Panc1 (cell line): ENCODE data around the gene HNRNPU. TPM values are rescaled to one million over a fixed set of nuclear protein-coding genes. Genes with fewer than 3 reads are reported as not detected.

Experiments
- ATAC-seq: fragments of 200-7000 bp; cut with Tn5 transposase; 2 replicates; pipeline ENCODE4 v1.9.1; 2020; ENCODE audit warnings: mild to moderate bottlenecking, moderate library complexity
- BruUV-seq: library from RNA; stranded (reverse); fragments of 400-500 nt; replicated peaks from 2 replicates; lab custom pipeline; 2021; lab: Mats Ljungman, UMichigan
- CTCF ChIA-PET: fragments of 300-600 bp; sonication (Branson Sonifier 250); formaldehyde crosslinking; loops from one replicate; lab custom pipeline; 2022; ENCODE audit warnings: antibody characterized with exemption; lab: Charles Lee
- POLR2A ChIA-PET: fragments of 300-600 bp; sonication (Branson Sonifier 250); formaldehyde crosslinking; loops from one replicate; lab custom pipeline; 2022; ENCODE audit warnings: antibody characterized with exemption; lab: Charles Lee
- DNase-seq: peaks from one replicate; pipeline ENCODE4 v3.0.0-alpha.2; 2010; ENCODE audit warnings: low read depth, low spot score
- H3K27ac ChIP-seq: 2 replicates; pipeline ENCODE4 v1.5.1; 2011; ENCODE audit warnings: mild to moderate bottlenecking, low read length, inconsistent platforms
- H3K27me3 ChIP-seq: fragments of 200-500 bp; sonication (Bioruptor generic); 2 replicates; pipeline ENCODE4 v1.6.0; 2014; ENCODE audit warnings: low read length, inconsistent platforms; ENCODE audit not compliant: control insufficient read depth, insufficient read depth
- H3K36me3 ChIP-seq: fragments of 200-500 bp; sonication (Bioruptor generic); 2 replicates; pipeline ENCODE4 v1.5.1; 2014; ENCODE audit warnings: inconsistent platforms, mild to moderate bottlenecking, low read length, moderate library complexity; ENCODE audit not compliant: control insufficient read depth, insufficient read depth
- H3K4me1 ChIP-seq: 2 replicates; pipeline ENCODE4 v1.5.1; 2011; ENCODE audit warnings: inconsistent platforms, mild to moderate bottlenecking, low read length, moderate library complexity; ENCODE audit not compliant: control insufficient read depth, insufficient read depth
- H3K4me3 ChIP-seq, 2 experiments: 2 replicates each; pipeline ENCODE4 v1.5.1; 2011 to 2012; ENCODE audit warnings: low read depth in 2 of 2, low read length in 2 of 2, mild to moderate bottlenecking in 2 of 2, inconsistent platforms in 1 of 2, moderate library complexity in 1 of 2
- H3K9me3 ChIP-seq: fragments of 200-500 bp; sonication (Bioruptor generic); 2 replicates; pipeline ENCODE4 v1.5.1; 2014; ENCODE audit warnings: low read depth, mild to moderate bottlenecking, inconsistent platforms, low read length, moderate library complexity; ENCODE audit not compliant: control insufficient read depth, insufficient read depth
- POLR2AphosphoS5 ChIP-seq: IDR thresholded peaks from 2 replicates; pipeline ENCODE4 v1.6.1; 2012; ENCODE audit warnings: mild to moderate bottlenecking, low read depth, low read length, moderate library complexity
- SIN3A ChIP-seq: IDR thresholded peaks from 2 replicates; pipeline ENCODE4 v1.6.1; 2012; ENCODE audit warnings: low read depth, mild to moderate bottlenecking, low read length, moderate library complexity, borderline replicate concordance; ENCODE audit not compliant: insufficient read depth
- TCF7L2 ChIP-seq: IDR thresholded peaks from 2 replicates; pipeline ENCODE4 v1.6.1; 2011; ENCODE audit warnings: mild to moderate bottlenecking, low read depth, low read length, inconsistent platforms
- in situ Hi-C: cut with HindIII; loops from 2 replicates; pipeline ENCODE4 v1.10.0; 2016; ENCODE audit warnings: low sequenced_read_pairs, low pct_unique_long_range_greater_than_20kb
- intact Hi-C: fragments of 100-400 bp; cut with micrococcal nuclease; formaldehyde crosslinking; loops from one replicate; pipeline ENCODE4 v1.10.0; 2022; ENCODE audit not compliant: unreplicated experiment
- total RNA-seq: library from RNA; stranded (reverse); gene quantifications from one replicate; pipeline ENCODE4 v1.2.1, GENCODE V29; 2021; ENCODE audit not compliant: unreplicated experiment
- TF ChIP-seq, protein P1 (sequence below): fragments of 450-650 bp; IDR thresholded peaks from 2 replicates; pipeline ENCODE4 v1.5.1; 2017; ENCODE audit warnings: mild to moderate bottlenecking
- TF ChIP-seq, protein P2 (sequence below), 2 experiments: IDR thresholded peaks; 2 replicates each; pipeline ENCODE4 v1.6.1; 2011 to 2012; ENCODE audit warnings: low read depth in 2 of 2, control low read depth in 1 of 2, low read length in 1 of 2, mild to moderate bottlenecking in 1 of 2, moderate library complexity in 1 of 2; ENCODE audit not compliant: insufficient read depth in 1 of 2

HNRNPU gene
- total RNA-seq, 1 experiment from 2014 or later, result 361 TPM

DNA sequence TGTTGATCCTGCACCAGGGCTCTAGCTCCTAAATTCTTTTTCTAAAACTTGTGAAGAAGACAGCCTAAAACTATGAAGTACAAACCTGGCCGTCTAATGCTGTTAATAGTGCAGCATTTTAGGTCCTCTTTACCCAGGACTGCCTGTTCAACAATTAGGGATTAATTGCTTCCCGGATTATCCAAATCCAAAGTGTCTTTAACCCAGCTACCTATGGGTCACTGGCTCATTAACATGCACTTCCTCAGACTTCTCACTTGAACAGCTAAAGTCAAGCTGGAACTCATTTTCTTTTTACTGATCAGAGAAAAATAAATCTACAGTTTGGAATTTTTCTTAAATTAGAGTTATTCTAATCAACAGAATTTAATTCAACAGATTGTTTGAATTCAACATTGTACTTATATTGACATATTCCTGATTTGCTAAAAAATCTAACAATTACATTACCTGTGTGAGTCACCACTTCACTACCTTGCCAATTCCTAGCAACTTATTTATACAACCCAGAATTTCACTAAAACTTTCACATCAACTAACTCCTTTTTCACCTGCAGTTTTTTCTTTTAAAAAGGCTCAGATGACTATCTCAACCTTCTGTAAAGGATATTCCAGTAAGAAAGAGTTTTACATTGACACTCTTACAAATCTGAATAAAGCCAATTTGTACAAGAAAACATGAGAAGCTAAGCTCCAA, 3.3 kb downstream of the HNRNPU start:
- TF ChIP-seq, protein P1, sequence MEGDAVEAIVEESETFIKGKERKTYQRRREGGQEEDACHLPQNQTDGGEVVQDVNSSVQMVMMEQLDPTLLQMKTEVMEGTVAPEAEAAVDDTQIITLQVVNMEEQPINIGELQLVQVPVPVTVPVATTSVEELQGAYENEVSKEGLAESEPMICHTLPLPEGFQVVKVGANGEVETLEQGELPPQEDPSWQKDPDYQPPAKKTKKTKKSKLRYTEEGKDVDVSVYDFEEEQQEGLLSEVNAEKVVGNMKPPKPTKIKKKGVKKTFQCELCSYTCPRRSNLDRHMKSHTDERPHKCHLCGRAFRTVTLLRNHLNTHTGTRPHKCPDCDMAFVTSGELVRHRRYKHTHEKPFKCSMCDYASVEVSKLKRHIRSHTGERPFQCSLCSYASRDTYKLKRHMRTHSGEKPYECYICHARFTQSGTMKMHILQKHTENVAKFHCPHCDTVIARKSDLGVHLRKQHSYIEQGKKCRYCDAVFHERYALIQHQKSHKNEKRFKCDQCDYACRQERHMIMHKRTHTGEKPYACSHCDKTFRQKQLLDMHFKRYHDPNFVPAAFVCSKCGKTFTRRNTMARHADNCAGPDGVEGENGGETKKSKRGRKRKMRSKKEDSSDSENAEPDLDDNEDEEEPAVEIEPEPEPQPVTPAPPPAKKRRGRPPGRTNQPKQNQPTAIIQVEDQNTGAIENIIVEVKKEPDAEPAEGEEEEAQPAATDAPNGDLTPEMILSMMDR, result no peak
- TF ChIP-seq POLR2AphosphoS5 (no peak), SIN3A (no peak), TCF7L2 (no peak)
- TF ChIP-seq, protein P2, sequence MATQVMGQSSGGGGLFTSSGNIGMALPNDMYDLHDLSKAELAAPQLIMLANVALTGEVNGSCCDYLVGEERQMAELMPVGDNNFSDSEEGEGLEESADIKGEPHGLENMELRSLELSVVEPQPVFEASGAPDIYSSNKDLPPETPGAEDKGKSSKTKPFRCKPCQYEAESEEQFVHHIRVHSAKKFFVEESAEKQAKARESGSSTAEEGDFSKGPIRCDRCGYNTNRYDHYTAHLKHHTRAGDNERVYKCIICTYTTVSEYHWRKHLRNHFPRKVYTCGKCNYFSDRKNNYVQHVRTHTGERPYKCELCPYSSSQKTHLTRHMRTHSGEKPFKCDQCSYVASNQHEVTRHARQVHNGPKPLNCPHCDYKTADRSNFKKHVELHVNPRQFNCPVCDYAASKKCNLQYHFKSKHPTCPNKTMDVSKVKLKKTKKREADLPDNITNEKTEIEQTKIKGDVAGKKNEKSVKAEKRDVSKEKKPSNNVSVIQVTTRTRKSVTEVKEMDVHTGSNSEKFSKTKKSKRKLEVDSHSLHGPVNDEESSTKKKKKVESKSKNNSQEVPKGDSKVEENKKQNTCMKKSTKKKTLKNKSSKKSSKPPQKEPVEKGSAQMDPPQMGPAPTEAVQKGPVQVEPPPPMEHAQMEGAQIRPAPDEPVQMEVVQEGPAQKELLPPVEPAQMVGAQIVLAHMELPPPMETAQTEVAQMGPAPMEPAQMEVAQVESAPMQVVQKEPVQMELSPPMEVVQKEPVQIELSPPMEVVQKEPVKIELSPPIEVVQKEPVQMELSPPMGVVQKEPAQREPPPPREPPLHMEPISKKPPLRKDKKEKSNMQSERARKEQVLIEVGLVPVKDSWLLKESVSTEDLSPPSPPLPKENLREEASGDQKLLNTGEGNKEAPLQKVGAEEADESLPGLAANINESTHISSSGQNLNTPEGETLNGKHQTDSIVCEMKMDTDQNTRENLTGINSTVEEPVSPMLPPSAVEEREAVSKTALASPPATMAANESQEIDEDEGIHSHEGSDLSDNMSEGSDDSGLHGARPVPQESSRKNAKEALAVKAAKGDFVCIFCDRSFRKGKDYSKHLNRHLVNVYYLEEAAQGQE (IDR thresholded peaks at IDR 0.05; ENCODE audit: insufficient read depth in 1 of 2, low read depth in 2 of 2, low read length in 1 of 2), result no peak
- Histone ChIP-seq H3K4me3 (peak overlapping the region; percentile 77 to 84), H3K9me3 (no peaks in the 10 kb centered on the region), H3K27ac (peak overlapping the region; percentile 75), H3K36me3 (peaks cover 63% of the 10 kb centered on the region), H3K27me3 (no peaks in the 10 kb centered on the region), H3K4me1 (peaks cover 40% of the 10 kb centered on the region)
- POLR2A ChIA-PET, result interaction anchor here (0.6 kb wide), 1 partner anchor 26 kb away, joined by 11 read pairs; no protein-coding TSS in a partner anchor
- in situ Hi-C loops (no loop called here), intact Hi-C loops (no loop called here)
- ATAC-seq (no peak), DNase-seq (no peak)
- CTCF ChIA-PET, result no interaction called here
- no TSS peak for BruUV-seq

DNA sequence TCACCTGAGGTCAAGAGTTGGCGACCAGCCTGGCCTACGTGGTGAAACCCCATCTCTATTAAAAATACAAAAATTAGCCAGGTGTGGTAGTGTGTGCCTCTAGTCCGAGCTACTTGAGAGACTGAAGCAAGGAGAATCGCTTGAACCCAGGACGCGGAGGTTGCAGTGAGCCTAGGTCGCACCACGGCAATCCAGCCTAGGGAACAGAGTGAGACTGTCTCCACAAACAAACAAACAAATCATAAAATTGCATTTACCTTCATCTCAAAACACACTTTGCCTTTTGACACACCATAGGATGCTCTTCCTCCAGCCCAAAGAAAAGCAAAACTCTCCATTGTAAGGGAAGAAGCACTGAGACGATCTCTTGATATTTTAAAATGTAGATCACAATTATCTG, 4.3 kb downstream of the HNRNPU start:
- Histone ChIP-seq H3K27ac (no peak overlapping the region; the same call in 1 of the 2 replicates), H3K27me3 (no peaks in the 10 kb centered on the region), H3K4me1 (peaks cover 33% of the 10 kb centered on the region), H3K9me3 (no peaks in the 10 kb centered on the region), H3K36me3 (peaks cover 73% of the 10 kb centered on the region), H3K4me3 (peak overlapping the region; percentile 77 to 84)
- in situ Hi-C loops (no loop called here), intact Hi-C loops (no loop called here)
- ATAC-seq (no peak), DNase-seq (no peak)
- no TSS peak for BruUV-seq
- ChIA-PET POLR2A (no interaction called here), CTCF (no interaction called here)
- TF ChIP-seq TCF7L2 (no peak), SIN3A (no peak)
- TF ChIP-seq, protein P2 (IDR thresholded peaks at IDR 0.05; ENCODE audit: insufficient read depth in 1 of 2, low read depth in 2 of 2, low read length in 1 of 2), result no peak
